ENCODE results near the gene CACNA1C.

The CACNA1C gene

GRCh38 chr12:2414810-2415567 is 362.2 kb downstream of the CACNA1C start:
- no peak for DNase-seq (ENCODE audit: low spot score)
- TF ChIP-seq, protein P1, sequence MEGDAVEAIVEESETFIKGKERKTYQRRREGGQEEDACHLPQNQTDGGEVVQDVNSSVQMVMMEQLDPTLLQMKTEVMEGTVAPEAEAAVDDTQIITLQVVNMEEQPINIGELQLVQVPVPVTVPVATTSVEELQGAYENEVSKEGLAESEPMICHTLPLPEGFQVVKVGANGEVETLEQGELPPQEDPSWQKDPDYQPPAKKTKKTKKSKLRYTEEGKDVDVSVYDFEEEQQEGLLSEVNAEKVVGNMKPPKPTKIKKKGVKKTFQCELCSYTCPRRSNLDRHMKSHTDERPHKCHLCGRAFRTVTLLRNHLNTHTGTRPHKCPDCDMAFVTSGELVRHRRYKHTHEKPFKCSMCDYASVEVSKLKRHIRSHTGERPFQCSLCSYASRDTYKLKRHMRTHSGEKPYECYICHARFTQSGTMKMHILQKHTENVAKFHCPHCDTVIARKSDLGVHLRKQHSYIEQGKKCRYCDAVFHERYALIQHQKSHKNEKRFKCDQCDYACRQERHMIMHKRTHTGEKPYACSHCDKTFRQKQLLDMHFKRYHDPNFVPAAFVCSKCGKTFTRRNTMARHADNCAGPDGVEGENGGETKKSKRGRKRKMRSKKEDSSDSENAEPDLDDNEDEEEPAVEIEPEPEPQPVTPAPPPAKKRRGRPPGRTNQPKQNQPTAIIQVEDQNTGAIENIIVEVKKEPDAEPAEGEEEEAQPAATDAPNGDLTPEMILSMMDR (conservative IDR thresholded peaks at IDR 0.05; ENCODE audit: low read depth) = no peak
- POLR2A ChIA-PET (ENCODE audit: low non-redundant PET) = no interaction called here
- CTCF ChIA-PET = no interaction called here
- H3K27ac ChIP-seq = no peak overlapping the region

DNA sequence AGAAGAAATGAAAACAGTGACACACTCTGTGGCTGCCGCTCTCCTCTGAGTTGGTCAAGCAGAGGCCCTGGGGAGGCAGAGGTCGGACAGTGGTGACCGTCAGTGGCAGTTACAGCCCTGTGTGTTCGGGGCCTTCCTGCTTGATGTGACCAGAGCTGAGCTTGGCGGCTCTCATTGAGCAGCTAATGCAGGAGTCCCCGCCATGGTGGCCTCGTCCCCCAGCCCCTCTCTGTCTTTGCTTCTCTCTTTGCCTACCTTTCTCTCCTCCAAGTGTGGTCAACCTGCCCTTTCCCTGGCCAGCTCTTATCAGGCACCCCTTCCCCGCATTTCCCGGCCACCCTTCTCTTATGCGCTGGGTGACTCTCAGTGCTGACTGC is 362.8 kb downstream of the CACNA1C start:
- ChIA-PET CTCF (no interaction called here), POLR2A (ENCODE audit: low non-redundant PET) (no interaction called here)
- TF ChIP-seq, protein P1 (conservative IDR thresholded peaks at IDR 0.05; ENCODE audit: low read depth) = no peak
- no peak for DNase-seq (ENCODE audit: low spot score)
- no peak overlapping the region for H3K27ac ChIP-seq

GRCh38 chr12:2416158-2416557 is 363.4 kb downstream of the CACNA1C start:
- DNase-seq (ENCODE audit: low spot score) = no peak
- ChIA-PET CTCF (no interaction called here), POLR2A (ENCODE audit: low non-redundant PET) (no interaction called here)
- H3K27ac ChIP-seq = no peak overlapping the region
- TF ChIP-seq, protein P1 (conservative IDR thresholded peaks at IDR 0.05; ENCODE audit: low read depth) = no peak

GRCh38 chr12:2417481-2418160 is 364.8 kb downstream of the CACNA1C start:
- no peak overlapping the region for H3K27ac ChIP-seq
- DNase-seq (ENCODE audit: low spot score) = no peak
- ChIA-PET CTCF (interaction anchor here (0.5 to 0.6 kb wide), 2 partner anchors 57 to 382 kb away, joined by 3 to 6 read pairs; no protein-coding TSS in a partner anchor), POLR2A (ENCODE audit: low non-redundant PET) (no interaction called here)
- TF ChIP-seq, protein P1 (conservative IDR thresholded peaks at IDR 0.05; ENCODE audit: low read depth) = no peak

DNA sequence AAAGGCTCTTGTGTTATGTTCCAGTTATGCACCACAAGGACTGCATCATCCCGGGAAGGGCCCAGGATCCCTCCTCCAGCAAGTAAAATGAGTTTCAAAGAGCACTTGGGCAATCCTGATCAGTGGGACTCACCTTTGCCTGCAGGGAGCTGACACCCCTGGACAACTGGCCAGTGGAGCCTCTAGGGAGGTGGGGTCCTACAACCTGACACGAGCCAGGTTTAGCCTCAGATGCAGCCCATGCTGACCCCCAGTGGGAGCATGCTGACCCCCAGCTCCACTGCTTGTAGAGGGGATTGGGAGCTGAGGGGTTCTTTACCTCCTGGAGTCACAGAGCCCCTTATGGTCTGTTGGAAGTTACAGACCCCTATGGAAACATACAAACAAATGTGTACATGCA is 365.8 kb downstream of the CACNA1C start:
- no peak overlapping the region for H3K27ac ChIP-seq
- DNase-seq (ENCODE audit: low spot score) = no peak
- ChIA-PET POLR2A (ENCODE audit: low non-redundant PET) (no interaction called here), CTCF (no interaction called here)
- TF ChIP-seq, protein P1 (conservative IDR thresholded peaks at IDR 0.05; ENCODE audit: low read depth) = no peak

- ChIA-PET POLR2A (ENCODE audit: low non-redundant PET) (no interaction called here), CTCF (no interaction called here)
- DNase-seq (ENCODE audit: low spot score) = no peak
- TF ChIP-seq, protein P1 (conservative IDR thresholded peaks at IDR 0.05; ENCODE audit: low read depth) = no peak
- no peak overlapping the region for H3K27ac ChIP-seq
These were observed 369.8 kb downstream of the CACNA1C start for GRCh38 chr12:2422591-2422990.

All from RWPE1 (cell line).